Measurements from ENCODE around the gene DPRX.

- TF ChIP-seq TAF1 (IDR thresholded peaks at IDR 0.05; ENCODE audit: low read depth), result no peak
- TF ChIP-seq CTCF (IDR thresholded peaks at IDR 0.05; ENCODE audit: poor library complexity, severe bottlenecking), result no peak
- TF ChIP-seq MXI1 (conservative IDR thresholded peaks at IDR 0.05; ENCODE audit: poor library complexity, severe bottlenecking), result no peak
- TF ChIP-seq EP300 (conservative IDR thresholded peaks at IDR 0.05; ENCODE audit: poor library complexity, severe bottlenecking), result no peak
- TF ChIP-seq REST (IDR thresholded peaks at IDR 0.05; ENCODE audit: borderline replicate concordance), result no peak
- no peak for TF ChIP-seq RAD21 (conservative IDR thresholded peaks at IDR 0.05)
- TF ChIP-seq POLR2AphosphoS5 (IDR thresholded peaks at IDR 0.05), result no peak
- no peak for TF ChIP-seq EZH2 (IDR thresholded peaks at IDR 0.05; ENCODE audit: borderline replicate concordance, insufficient read depth, low read length, poor library complexity, severe bottlenecking)
- no peak for TF ChIP-seq SMC3 (conservative IDR thresholded peaks at IDR 0.05; ENCODE audit: poor library complexity)
Observed at GRCh38 chr19:53664152-53664551, 32.4 kb downstream of the DPRX start.
